ENCODE results near the gene MEIKIN. TPM values are rescaled to one million over a fixed set of nuclear protein-coding genes. Genes with fewer than 3 reads are reported as not detected.

MEIKIN gene
- total and polyA plus RNA-seq, 2 of the 13 experiments (the other 11 are each of a cell fraction or from before 2014, with no cell fraction given): not detected

DNA sequence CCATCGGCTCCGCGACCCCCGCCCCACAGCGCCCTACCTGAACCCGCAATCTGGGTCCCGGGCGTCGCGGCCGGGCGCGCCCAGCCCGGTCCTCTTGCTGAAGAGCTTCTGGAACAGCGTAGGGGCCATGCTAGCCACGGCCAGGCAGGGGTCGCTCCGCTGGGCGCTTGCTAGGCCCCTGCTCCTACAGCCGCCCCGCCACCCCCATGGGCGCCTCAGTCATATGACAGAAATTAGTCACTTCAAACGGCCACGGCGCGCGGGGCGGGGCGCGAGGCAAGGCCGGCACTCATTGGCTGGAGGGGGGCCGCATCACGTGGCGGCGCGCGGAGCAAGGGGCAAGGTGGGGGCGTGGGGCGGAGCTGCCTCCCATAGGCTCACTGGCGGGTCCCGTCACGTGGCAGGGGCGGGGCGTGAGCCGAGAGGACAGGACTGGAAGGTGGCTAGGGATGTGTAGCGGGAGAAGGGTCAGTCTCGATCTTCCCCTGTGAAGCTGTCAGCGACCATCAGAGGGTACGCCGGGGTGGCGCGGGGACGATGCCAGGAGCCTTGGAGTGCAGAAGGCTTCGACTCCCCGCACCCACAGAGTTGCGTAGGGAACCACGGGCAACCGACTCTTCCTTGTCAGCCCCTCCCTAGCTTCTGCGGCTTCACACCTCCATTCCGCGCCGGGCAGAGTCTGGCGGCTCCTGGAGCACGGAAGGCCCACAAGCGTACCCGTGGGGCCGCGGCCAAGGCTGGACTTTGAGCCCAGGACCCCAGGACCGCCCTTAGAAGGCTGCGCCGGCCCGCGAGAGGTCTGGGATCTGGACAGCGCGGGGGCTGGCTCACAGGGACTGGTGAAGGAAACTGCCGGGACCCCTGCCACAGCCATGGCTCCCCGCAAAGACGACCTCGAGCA, 148.4 kb downstream of the MEIKIN start, which contains the start of gene FNIP1 (continued):
- TF ChIP-seq, protein P1, sequence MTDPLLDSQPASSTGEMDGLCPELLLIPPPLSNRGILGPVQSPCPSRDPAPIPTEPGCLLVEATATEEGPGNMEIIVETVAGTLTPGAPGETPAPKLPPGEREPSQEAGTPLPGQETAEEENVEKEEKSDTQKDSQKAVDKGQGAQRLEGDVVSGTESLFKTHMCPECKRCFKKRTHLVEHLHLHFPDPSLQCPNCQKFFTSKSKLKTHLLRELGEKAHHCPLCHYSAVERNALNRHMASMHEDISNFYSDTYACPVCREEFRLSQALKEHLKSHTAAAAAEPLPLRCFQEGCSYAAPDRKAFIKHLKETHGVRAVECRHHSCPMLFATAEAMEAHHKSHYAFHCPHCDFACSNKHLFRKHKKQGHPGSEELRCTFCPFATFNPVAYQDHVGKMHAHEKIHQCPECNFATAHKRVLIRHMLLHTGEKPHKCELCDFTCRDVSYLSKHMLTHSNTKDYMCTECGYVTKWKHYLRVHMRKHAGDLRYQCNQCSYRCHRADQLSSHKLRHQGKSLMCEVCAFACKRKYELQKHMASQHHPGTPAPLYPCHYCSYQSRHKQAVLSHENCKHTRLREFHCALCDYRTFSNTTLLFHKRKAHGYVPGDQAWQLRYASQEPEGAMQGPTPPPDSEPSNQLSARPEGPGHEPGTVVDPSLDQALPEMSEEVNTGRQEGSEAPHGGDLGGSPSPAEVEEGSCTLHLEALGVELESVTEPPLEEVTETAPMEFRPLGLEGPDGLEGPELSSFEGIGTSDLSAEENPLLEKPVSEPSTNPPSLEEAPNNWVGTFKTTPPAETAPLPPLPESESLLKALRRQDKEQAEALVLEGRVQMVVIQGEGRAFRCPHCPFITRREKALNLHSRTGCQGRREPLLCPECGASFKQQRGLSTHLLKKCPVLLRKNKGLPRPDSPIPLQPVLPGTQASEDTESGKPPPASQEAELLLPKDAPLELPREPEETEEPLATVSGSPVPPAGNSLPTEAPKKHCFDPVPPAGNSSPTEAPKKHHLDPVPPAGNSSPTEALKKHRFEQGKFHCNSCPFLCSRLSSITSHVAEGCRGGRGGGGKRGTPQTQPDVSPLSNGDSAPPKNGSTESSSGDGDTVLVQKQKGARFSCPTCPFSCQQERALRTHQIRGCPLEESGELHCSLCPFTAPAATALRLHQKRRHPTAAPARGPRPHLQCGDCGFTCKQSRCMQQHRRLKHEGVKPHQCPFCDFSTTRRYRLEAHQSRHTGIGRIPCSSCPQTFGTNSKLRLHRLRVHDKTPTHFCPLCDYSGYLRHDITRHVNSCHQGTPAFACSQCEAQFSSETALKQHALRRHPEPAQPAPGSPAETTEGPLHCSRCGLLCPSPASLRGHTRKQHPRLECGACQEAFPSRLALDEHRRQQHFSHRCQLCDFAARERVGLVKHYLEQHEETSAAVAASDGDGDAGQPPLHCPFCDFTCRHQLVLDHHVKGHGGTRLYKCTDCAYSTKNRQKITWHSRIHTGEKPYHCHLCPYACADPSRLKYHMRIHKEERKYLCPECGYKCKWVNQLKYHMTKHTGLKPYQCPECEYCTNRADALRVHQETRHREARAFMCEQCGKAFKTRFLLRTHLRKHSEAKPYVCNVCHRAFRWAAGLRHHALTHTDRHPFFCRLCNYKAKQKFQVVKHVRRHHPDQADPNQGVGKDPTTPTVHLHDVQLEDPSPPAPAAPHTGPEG (CRISPR knock-in tag; IDR thresholded peaks at IDR 0.05): peak; percentile 35; the same call in 1 of the 2 replicates
- peak; percentile 89 for TF ChIP-seq MAZ (IDR thresholded peaks at IDR 0.05; ENCODE audit: borderline replicate concordance, low read depth, low read length)
- peak; percentile 95 for TF ChIP-seq MAZ (CRISPR knock-in tag; IDR thresholded peaks at IDR 0.05; ENCODE audit: low read depth)
- peak; percentile 87 for TF ChIP-seq ZNF546 (CRISPR knock-in tag; conservative IDR thresholded peaks at IDR 0.05)
- TF ChIP-seq, protein P2, sequence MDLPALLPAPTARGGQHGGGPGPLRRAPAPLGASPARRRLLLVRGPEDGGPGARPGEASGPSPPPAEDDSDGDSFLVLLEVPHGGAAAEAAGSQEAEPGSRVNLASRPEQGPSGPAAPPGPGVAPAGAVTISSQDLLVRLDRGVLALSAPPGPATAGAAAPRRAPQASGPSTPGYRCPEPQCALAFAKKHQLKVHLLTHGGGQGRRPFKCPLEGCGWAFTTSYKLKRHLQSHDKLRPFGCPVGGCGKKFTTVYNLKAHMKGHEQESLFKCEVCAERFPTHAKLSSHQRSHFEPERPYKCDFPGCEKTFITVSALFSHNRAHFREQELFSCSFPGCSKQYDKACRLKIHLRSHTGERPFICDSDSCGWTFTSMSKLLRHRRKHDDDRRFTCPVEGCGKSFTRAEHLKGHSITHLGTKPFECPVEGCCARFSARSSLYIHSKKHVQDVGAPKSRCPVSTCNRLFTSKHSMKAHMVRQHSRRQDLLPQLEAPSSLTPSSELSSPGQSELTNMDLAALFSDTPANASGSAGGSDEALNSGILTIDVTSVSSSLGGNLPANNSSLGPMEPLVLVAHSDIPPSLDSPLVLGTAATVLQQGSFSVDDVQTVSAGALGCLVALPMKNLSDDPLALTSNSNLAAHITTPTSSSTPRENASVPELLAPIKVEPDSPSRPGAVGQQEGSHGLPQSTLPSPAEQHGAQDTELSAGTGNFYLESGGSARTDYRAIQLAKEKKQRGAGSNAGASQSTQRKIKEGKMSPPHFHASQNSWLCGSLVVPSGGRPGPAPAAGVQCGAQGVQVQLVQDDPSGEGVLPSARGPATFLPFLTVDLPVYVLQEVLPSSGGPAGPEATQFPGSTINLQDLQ (CRISPR knock-in tag; IDR thresholded peaks at IDR 0.05): peak; percentile 54; the same call in 1 of the 2 replicates
- TF ChIP-seq ZSCAN25 (CRISPR knock-in tag; IDR thresholded peaks at IDR 0.05): peak; percentile 52
- no peak for TF ChIP-seq ZNF773 (CRISPR knock-in tag; IDR thresholded peaks at IDR 0.05; ENCODE audit: borderline replicate concordance)
- TF ChIP-seq ZNF775 (CRISPR knock-in tag; IDR thresholded peaks at IDR 0.05; ENCODE audit: borderline replicate concordance): peak; percentile 79; the same call in 1 of the 2 replicates
- TF ChIP-seq, protein P3, sequence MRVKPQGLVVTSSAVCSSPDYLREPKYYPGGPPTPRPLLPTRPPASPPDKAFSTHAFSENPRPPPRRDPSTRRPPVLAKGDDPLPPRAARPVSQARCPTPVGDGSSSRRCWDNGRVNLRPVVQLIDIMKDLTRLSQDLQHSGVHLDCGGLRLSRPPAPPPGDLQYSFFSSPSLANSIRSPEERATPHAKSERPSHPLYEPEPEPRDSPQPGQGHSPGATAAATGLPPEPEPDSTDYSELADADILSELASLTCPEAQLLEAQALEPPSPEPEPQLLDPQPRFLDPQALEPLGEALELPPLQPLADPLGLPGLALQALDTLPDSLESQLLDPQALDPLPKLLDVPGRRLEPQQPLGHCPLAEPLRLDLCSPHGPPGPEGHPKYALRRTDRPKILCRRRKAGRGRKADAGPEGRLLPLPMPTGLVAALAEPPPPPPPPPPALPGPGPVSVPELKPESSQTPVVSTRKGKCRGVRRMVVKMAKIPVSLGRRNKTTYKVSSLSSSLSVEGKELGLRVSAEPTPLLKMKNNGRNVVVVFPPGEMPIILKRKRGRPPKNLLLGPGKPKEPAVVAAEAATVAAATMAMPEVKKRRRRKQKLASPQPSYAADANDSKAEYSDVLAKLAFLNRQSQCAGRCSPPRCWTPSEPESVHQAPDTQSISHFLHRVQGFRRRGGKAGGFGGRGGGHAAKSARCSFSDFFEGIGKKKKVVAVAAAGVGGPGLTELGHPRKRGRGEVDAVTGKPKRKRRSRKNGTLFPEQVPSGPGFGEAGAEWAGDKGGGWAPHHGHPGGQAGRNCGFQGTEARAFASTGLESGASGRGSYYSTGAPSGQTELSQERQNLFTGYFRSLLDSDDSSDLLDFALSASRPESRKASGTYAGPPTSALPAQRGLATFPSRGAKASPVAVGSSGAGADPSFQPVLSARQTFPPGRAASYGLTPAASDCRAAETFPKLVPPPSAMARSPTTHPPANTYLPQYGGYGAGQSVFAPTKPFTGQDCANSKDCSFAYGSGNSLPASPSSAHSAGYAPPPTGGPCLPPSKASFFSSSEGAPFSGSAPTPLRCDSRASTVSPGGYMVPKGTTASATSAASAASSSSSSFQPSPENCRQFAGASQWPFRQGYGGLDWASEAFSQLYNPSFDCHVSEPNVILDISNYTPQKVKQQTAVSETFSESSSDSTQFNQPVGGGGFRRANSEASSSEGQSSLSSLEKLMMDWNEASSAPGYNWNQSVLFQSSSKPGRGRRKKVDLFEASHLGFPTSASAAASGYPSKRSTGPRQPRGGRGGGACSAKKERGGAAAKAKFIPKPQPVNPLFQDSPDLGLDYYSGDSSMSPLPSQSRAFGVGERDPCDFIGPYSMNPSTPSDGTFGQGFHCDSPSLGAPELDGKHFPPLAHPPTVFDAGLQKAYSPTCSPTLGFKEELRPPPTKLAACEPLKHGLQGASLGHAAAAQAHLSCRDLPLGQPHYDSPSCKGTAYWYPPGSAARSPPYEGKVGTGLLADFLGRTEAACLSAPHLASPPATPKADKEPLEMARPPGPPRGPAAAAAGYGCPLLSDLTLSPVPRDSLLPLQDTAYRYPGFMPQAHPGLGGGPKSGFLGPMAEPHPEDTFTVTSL (CRISPR knock-in tag; IDR thresholded peaks at IDR 0.05; ENCODE audit: borderline replicate concordance): peak; percentile 66; the same call in 1 of the 2 replicates
- peak; percentile 64; the same call in 1 of the 2 replicates for TF ChIP-seq MEIS2 (CRISPR knock-in tag; IDR thresholded peaks at IDR 0.05)
- TF ChIP-seq ZNF614 (CRISPR knock-in tag; IDR thresholded peaks at IDR 0.05; ENCODE audit: borderline replicate concordance): peak; percentile 72; the same call in 1 of the 2 replicates
- no peak for TF ChIP-seq HDAC6 (IDR thresholded peaks at IDR 0.05; ENCODE audit: low read depth, low read length)
- TF ChIP-seq ZNF878 (CRISPR knock-in tag; IDR thresholded peaks at IDR 0.05): no peak
